T-helper 17 cell (primary cell): ENCODE results near the gene RGS9BP. TPM values are rescaled to one million over a fixed set of nuclear protein-coding genes. Genes with fewer than 3 reads are reported as not detected.
"Not testable (repeated sequence)": the region's sequence is repeated elsewhere in the genome, so short reads cannot be mapped to it uniquely, and the experiment has no call there.

Source experiments
- ATAC-seq: fragments of 150-1000 bp; cut with Tn5 transposase; 2 replicates; pipeline ENCODE4 v1.10.0; 2021; ENCODE audit warnings: mild to moderate bottlenecking, moderate library complexity
- DNase-seq, 3 donors: peaks; one replicate each; pipeline versions ENCODE4 v3.0.0 to v3.0.0-alpha.2; 2020 to 2021
- H3K9me3 ChIP-seq: one replicate; pipeline ENCODE4 v1.7.0; 2013; ENCODE audit warnings: low read length, mild to moderate bottlenecking; ENCODE audit not compliant: control insufficient read depth, poor library complexity, severe bottlenecking
- H3K27ac Mint-ChIP-seq: one replicate; pipeline ENCODE4 v1.8.0; 2022; ENCODE audit warnings: mild to moderate bottlenecking, moderate library complexity, mixed read lengths
- H3K27me3 Mint-ChIP-seq: one replicate; pipeline ENCODE4 v1.8.0; 2022; ENCODE audit warnings: mixed read lengths
- H3K36me3 Mint-ChIP-seq: one replicate; pipeline ENCODE4 v1.8.0; 2022; ENCODE audit warnings: low read depth, mixed read lengths
- H3K4me1 Mint-ChIP-seq: one replicate; pipeline ENCODE4 v1.8.0; 2022; ENCODE audit warnings: mild to moderate bottlenecking, mixed read lengths
- H3K4me3 Mint-ChIP-seq: one replicate; pipeline ENCODE4 v1.8.0; 2022; ENCODE audit warnings: mild to moderate bottlenecking, moderate library complexity, mixed read lengths
- total RNA-seq, 4 donors: library from RNA in 2 of 4; stranded (reverse) in 2 of 4; gene quantifications; one replicate each; pipeline ENCODE4 v1.2.3 and lab custom pipeline; 2022 to 2026

Gene RGS9BP
- total RNA-seq, 2 donors from 2014 or later, result 0.10 to 0.52 TPM

DNA sequence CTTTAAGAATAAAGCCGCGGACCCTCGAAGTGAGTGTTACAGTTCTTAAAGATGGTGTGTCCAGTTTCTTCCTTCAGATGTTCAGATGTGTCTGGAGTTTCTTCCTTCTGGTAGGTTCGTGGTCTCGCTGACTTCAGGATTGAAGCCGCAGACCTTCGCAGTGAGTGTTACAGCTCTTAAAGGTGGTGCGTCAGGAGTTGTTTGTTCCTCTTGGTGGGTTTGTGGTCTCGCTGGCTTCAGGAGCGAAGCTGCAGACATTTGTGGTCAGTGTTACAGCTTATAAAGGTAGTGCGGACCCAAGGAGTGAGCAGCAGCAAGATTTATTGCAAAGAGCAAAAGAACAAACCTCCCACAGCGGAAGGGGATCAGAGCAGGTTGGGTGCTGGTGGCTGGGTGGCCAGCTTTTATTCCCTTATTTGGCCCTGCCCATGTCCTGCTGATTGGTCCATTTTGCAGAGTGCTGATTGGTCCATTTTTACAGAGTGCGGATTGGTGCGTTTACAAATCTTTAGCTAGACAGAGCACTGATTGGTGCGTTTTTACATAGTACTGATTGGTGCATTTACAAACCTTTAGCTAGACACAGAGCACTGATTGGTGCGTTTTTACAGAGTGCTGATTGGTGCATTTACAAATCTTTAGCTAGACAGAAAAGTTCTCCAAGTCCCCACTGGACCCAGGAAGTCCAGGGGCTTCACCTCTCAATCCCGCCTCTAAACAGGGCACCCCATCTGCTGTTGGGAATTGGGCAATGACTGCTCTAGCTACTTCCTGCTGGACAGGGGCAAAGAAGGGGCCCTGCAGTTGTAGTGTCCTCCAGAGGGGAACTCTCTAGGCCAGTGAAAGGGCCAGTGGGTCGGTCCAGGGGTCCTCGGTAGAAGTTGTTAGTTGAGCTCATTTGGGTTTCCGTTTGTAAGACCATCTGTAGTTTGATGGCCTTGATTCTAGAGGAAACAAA lies 17.8 kb downstream of the RGS9BP start:
- not testable (repeated sequence) for H3K36me3 Mint-ChIP-seq, H3K9me3 ChIP-seq, ATAC-seq, DNase-seq, H3K27me3 Mint-ChIP-seq
- H3K4me3 Mint-ChIP-seq, result peak overlapping the region; percentile 93
- peak overlapping the region; percentile 87 for H3K27ac Mint-ChIP-seq
- H3K4me1 Mint-ChIP-seq, result peaks cover 46% of the 10 kb centered on the region

DNA sequence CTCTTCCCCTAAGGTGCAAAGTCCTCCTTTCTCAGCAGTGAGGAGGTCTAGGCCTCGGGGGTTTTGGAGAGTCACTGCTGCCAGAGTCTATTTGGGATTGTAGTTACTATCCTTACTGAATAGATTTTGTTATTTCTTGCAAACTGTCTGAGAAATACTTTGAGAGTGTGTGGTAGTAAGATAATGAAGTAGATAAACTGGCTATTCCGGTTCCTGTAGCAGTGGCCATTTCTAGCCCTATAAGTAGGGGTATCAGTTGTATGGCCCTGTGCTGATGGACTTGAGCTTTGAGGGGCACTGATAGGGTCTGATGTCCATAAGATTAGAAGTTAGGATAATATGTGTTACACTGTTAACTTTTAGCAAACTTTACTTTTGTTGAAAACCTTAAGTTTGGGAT lies 18.7 kb downstream of the RGS9BP start:
- H3K9me3 ChIP-seq, H3K27me3 Mint-ChIP-seq, DNase-seq, H3K36me3 Mint-ChIP-seq, ATAC-seq: not testable (repeated sequence)
- peaks cover 52% of the 10 kb centered on the region for H3K4me1 Mint-ChIP-seq
- H3K4me3 Mint-ChIP-seq, result peak overlapping the region; percentile 93
- peak overlapping the region; percentile 87 for H3K27ac Mint-ChIP-seq

DNA sequence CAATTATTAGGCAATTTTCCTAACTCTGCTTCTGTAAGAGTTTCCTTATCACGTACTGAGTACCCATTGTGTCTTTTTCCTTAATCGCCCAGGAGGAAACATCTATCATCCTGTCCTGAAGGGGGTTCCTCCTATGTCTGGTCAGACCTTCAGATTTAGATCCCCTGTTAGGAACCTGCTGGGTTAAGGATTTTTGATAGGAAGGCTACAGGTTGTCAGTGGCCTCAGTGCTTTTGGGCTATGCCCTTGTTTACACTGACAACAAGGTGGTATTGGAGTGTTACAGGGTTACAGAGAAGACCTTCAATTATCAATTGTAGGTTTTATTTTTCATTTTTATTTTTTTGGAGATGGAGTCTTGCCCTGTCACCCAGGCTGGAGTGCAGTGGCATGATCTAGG lies 19.2 kb downstream of the RGS9BP start:
- peak overlapping the region; percentile 46 for H3K27ac Mint-ChIP-seq
- DNase-seq, H3K9me3 ChIP-seq, H3K36me3 Mint-ChIP-seq, H3K27me3 Mint-ChIP-seq, ATAC-seq: not testable (repeated sequence)
- peaks cover 52% of the 10 kb centered on the region for H3K4me1 Mint-ChIP-seq
- peak overlapping the region; percentile 93 for H3K4me3 Mint-ChIP-seq

DNA sequence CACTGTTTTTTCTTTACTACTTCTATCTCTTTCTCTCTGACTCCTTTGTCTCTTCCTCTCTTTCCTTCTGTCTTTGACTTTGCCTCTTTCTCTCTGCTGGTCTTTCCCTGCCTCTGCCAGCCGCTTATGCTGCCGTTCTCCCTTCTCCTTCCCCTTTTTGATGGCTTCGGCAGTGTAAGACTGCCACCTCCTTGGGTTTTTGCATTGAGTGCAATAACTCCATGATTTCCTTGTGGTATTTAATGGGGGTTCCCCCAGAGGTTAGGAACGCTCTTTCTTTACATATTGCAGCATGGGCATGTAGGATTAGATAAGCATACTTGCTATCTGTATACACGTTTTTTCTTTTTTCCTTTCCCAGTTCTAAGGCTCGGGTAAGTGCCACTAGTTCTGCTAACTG lies 19.9 kb downstream of the RGS9BP start:
- peak overlapping the region; percentile 76 for H3K4me3 Mint-ChIP-seq
- not testable (repeated sequence) for H3K36me3 Mint-ChIP-seq, H3K9me3 ChIP-seq, DNase-seq, ATAC-seq, H3K27me3 Mint-ChIP-seq
- peaks cover 52% of the 10 kb centered on the region for H3K4me1 Mint-ChIP-seq
- peak overlapping the region; percentile 46 for H3K27ac Mint-ChIP-seq

DNA sequence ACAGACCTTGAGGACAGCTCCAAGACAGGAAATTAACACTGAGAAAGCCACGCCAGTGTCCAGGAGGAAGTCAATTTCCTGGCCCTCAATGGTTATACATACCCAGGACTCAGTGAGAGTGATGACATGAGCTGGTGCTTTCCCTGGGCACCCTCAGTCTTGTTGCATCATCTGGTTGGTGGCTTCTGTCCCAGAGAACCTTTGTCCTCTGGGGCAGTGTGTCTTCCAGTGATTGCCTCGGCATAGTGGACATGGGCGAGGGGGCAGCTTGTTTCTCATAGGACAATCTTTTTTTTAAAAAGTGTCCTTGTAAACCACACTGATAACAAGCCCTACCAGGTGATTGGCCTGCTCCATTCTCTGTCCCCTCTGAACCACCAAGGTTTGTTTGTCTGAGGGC lies 21.1 kb downstream of the RGS9BP start:
- DNase-seq, H3K27ac Mint-ChIP-seq, H3K9me3 ChIP-seq, ATAC-seq, H3K36me3 Mint-ChIP-seq, H3K27me3 Mint-ChIP-seq, H3K4me3 Mint-ChIP-seq: not testable (repeated sequence)
- H3K4me1 Mint-ChIP-seq, result peaks cover 47% of the 10 kb centered on the region

DNA sequence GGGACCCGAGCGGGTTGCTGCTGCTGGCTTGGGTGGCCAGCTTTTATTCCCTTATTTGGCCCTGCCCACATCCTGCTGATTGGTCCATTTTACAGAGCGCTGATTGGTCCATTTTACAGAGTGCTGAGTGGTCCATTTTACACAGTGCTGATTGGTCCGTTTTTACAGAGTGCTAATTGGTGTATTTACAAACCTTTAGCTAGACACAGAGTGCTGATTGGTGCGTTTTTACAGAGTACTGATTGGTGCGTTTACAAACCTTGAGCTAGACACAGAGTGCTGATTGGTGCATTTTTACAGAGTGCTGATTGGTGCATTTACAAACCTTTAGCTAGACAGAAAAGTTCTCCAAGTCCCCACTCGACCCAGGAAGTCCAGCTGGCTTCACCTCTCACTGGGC lies 24.5 kb downstream of the RGS9BP start:
- Mint-ChIP-seq H3K4me1 (peaks cover 29% of the 10 kb centered on the region), H3K36me3 (peaks cover 11% of the 10 kb centered on the region)
- H3K27ac Mint-ChIP-seq, H3K9me3 ChIP-seq, DNase-seq, H3K27me3 Mint-ChIP-seq, H3K4me3 Mint-ChIP-seq, ATAC-seq: not testable (repeated sequence)

DNA sequence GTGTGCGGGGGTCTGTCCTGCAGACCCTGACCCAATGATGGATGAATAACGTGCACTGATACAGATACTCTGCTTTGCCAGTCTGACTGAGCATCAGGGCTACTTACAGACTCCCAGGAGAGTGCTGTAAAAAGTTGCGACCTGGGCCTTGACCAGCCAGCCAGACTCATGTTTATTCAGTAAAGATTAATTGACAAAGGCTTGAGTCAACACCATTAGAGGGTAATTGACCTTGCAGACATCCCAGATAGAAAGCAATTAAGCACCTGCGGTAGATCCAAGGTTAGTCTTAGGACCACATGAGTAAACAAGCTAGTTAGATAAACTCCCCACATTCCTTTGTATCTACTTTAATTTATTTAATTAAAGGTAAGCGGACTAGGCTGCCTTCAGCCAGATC lies 26.4 kb downstream of the RGS9BP start:
- DNase-seq (no peak), ATAC-seq (no peak)
- H3K4me3 Mint-ChIP-seq, result no peak overlapping the region
- H3K36me3 Mint-ChIP-seq, result peaks cover 8% of the 10 kb centered on the region
- H3K9me3 ChIP-seq, result no peaks in the 10 kb centered on the region
- H3K4me1 Mint-ChIP-seq, result peaks cover 26% of the 10 kb centered on the region
- H3K27ac Mint-ChIP-seq, result peak overlapping the region; percentile 24
- H3K27me3 Mint-ChIP-seq, result no peaks in the 10 kb centered on the region

DNA sequence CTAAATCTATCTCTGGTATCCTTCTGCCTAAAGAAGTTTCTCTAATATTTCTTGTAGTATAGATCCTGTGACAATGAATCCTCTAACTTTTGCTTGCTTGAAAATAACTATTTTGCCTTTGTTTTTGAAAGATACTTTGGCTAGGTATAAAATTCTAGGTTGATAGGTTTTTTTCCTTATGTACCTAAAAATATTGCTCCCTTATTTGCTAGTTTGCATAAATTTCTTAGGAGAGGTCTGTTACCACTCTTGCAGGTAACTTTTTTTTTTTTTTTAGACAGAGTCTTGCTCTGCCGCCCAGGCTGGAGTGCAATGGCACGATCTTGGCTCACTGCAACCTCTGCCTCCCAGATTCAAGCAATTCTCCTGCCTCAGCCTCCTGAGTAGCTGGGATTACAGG lies 28.4 kb downstream of the RGS9BP start:
- H3K36me3 Mint-ChIP-seq, ATAC-seq, DNase-seq, H3K27ac Mint-ChIP-seq, H3K9me3 ChIP-seq, H3K4me3 Mint-ChIP-seq, H3K27me3 Mint-ChIP-seq: not testable (repeated sequence)
- peaks cover 18% of the 10 kb centered on the region for H3K4me1 Mint-ChIP-seq

DNA sequence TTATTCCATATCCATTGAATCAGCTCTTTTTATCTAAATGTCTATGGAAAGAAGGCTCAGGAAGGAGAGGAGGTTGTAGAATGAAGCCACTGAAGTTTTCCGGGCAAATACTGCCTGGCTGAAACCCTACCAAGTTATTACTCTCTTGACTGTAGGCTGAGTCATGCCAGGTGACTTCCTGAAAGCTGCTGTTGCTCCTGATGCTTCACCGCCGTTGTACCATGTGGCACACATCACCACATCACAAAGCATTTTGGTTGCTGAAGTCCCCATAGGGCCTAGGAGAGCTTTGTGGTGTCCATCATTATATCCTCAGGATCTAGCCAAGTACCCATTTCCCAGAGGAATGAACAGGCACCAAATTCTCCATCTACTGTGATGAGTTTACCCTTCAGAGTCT lies 32.8 kb downstream of the RGS9BP start:
- Mint-ChIP-seq H3K27me3 (no peaks in the 10 kb centered on the region), H3K4me1 (peaks cover 14% of the 10 kb centered on the region), H3K27ac (peak overlapping the region; percentile 41), H3K4me3 (no peak overlapping the region), H3K36me3 (peaks cover 3% of the 10 kb centered on the region)
- no peaks in the 10 kb centered on the region for H3K9me3 ChIP-seq
- DNase-seq (no peak), ATAC-seq (peak; percentile 77)

DNA sequence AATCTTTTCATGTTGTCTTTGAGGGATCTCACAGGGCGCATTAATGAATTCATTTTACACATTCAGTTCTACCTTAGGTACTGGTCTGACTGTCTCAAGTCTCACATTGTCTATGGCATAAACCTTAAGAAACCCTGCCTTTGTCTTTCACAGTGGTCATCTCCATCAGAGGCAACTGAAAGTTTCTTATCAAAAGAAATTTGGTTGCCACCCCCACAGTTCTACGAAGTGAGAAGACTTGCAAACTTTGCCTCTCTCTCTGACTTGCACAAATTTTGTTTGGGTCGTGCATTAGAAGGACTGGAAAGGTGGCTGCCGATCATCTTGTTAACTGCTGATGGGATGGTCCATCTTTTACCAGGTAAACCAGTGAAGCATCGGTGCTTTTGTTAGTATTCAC lies 33.4 kb downstream of the RGS9BP start:
- no peak overlapping the region for H3K4me3 Mint-ChIP-seq
- no peak overlapping the region for H3K27ac Mint-ChIP-seq
- no peak for ATAC-seq
- peaks cover 14% of the 10 kb centered on the region for H3K4me1 Mint-ChIP-seq
- no peak for DNase-seq
- no peaks in the 10 kb centered on the region for H3K27me3 Mint-ChIP-seq
- H3K9me3 ChIP-seq, result no peaks in the 10 kb centered on the region
- peaks cover 3% of the 10 kb centered on the region for H3K36me3 Mint-ChIP-seq

DNA sequence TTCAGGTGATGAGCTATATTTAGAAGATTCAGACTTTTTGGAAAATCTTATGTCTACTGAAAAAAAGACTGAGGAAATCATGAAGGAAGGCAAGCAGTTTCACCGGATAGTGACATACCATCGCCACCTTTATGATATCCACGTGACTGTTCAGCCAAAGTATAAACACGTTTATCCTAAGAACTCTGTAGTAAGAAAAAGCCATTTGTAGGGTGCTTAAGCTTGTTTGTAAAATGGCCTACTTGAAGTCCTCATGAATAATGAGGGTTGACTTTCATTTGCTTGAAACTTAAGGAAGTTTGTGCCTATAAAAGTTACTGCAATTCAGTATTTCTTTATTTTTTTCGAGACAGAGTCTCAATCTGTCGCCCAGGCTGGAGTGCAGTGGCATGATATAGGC lies 36.1 kb downstream of the RGS9BP start:
- Mint-ChIP-seq H3K27me3 (no peaks in the 10 kb centered on the region), H3K27ac (no peak overlapping the region), H3K4me3 (no peak overlapping the region), H3K36me3 (no peaks in the 10 kb centered on the region), H3K4me1 (peaks cover 13% of the 10 kb centered on the region)
- ATAC-seq, result no peak
- no peaks in the 10 kb centered on the region for H3K9me3 ChIP-seq
- DNase-seq, result no peak

DNA sequence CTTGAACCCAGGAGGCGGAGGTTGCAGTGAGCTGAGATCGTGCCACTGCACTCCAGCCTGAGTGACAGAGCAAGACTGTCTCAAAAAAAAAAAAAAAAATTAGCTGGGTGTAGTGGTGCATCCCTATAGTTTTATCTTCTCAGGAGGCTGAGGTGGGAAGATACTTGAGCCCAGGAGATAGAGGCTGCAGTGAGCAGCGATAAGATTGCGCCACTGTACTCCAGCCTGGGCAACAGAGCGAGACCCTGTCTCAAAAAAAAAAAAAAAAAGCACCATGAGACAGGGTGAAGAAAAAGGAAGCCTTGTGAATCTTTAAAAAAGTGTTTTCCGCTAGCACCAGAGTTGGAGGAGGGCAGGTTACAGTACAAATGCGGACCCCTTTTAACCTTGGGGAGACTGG lies 40.6 kb downstream of the RGS9BP start:
- not testable (repeated sequence) for H3K9me3 ChIP-seq, H3K4me1 Mint-ChIP-seq, H3K27me3 Mint-ChIP-seq, H3K27ac Mint-ChIP-seq, DNase-seq, ATAC-seq, H3K36me3 Mint-ChIP-seq, H3K4me3 Mint-ChIP-seq

DNA sequence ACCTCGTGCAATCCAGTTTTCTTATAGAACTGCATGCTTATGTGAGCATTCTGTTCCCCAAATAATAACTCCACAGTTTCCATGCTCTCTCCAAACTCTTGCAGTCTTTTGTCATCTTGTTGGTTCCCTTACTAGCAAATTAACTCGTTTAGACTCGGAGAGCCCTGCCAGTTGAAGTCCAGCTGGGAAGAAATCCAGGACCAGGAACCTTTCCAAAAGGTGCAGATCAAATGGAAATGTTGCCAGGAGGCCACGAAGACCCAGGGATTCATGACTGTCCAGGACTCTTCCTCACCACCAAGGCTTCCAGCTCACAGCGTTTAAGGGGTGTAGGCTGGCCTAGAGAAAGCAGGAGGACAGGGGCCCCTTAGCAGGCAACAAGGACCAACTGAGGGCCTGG lies 41.8 kb downstream of the RGS9BP start:
- DNase-seq, result no peak
- ATAC-seq, result no peak
- H3K4me1 Mint-ChIP-seq, result peaks cover 3% of the 10 kb centered on the region
- H3K36me3 Mint-ChIP-seq, result no peaks in the 10 kb centered on the region
- no peak overlapping the region for H3K27ac Mint-ChIP-seq
- H3K9me3 ChIP-seq, result no peaks in the 10 kb centered on the region
- H3K27me3 Mint-ChIP-seq, result no peaks in the 10 kb centered on the region
- no peak overlapping the region for H3K4me3 Mint-ChIP-seq

DNA sequence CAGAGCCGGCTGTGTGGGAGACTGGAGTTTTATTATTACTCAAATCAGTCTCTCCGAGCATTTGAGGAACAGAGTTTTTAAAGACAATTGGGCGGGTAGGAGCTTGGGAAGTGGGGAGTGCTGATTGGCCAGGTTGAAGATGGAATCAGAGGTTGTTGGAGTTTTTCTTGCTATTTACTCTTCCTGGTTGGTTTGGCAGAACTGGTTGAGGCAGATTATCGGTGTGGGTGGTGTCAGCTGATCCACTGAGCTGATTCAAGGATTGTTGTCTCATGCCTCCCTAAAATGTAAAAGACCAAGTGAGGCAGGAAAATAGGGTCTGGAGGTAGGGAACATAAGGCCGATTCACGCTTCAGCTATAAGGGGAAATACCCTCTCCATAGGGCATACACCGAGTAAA lies 42.6 kb downstream of the RGS9BP start:
- Mint-ChIP-seq H3K27ac (no peak overlapping the region), H3K4me1 (peaks cover 3% of the 10 kb centered on the region), H3K4me3 (no peak overlapping the region), H3K27me3 (no peaks in the 10 kb centered on the region), H3K36me3 (no peaks in the 10 kb centered on the region)
- no peaks in the 10 kb centered on the region for H3K9me3 ChIP-seq
- DNase-seq, result no peak
- no peak for ATAC-seq
